HEK293 (cell line): ENCODE data around the gene RFXAP.

Experiments
- CTCF ChIA-PET: fragments of 350-600 bp; formaldehyde crosslinking; extraction: SDS; loops from one replicate; lab custom pipeline; 2021; ENCODE audit warnings: antibody characterized with exemption; lab: Yijun Ruan, JAX
- POLR2A ChIA-PET: fragments of 300-600 bp; formaldehyde crosslinking; extraction: SDS; loops from one replicate; lab custom pipeline; 2020; ENCODE audit warnings: antibody characterized with exemption, inconsistent platforms; lab: Yijun Ruan, JAX
- H3K27ac ChIP-seq: fragments of 200-500 bp; sonication (Bioruptor generic); 2 replicates; pipeline ENCODE4 v1.5.1; 2014; ENCODE audit warnings: low read depth, low read length, control low read depth, inconsistent platforms; ENCODE audit errors: extremely low read depth
- H3K36me3 ChIP-seq, 2 experiments: fragments of 200-500 bp in 1 of 2; sonication (Bioruptor generic) in 1 of 2; 1 replicate in 1 of 2; 2 replicates in 1 of 2; pipeline ENCODE4 v1.5.1; 2014 to 2017; ENCODE audit warnings: inconsistent platforms in 2 of 2, low read length in 2 of 2; ENCODE audit not compliant: control insufficient read depth in 2 of 2, insufficient read depth in 1 of 2
- H3K4me1 ChIP-seq: fragments of 200-500 bp; sonication (Bioruptor generic); 2 replicates; pipeline ENCODE4 v1.5.1; 2014; ENCODE audit warnings: mild to moderate bottlenecking, low read length, inconsistent platforms; ENCODE audit not compliant: control insufficient read depth, insufficient read depth
- H3K4me3 ChIP-seq: 2 replicates; pipeline ENCODE4 v1.5.1; 2011; ENCODE audit warnings: low read depth, mild to moderate bottlenecking, control low read depth, low read length, moderate library complexity
- H3K9me3 ChIP-seq: fragments of 200-500 bp; sonication (Bioruptor generic); 2 replicates; pipeline ENCODE4 v1.5.1; 2014; ENCODE audit warnings: low read depth, low read length, inconsistent platforms; ENCODE audit not compliant: control insufficient read depth, insufficient read depth
- GLIS2 ChIP-seq: fragments of 450-650 bp; formaldehyde crosslinking; IDR thresholded peaks from 2 replicates; pipeline ENCODE4 v1.5.1; 2016; ENCODE audit warnings: missing biosample characterization, missing genetic modification characterization
- IKZF3 ChIP-seq: fragments of 450-650 bp; IDR thresholded peaks from 2 replicates; pipeline ENCODE4 v1.5.0; 2018; ENCODE audit warnings: missing biosample characterization, mild to moderate bottlenecking, missing genetic modification characterization, moderate library complexity
- KLF9 ChIP-seq: fragments of 450-650 bp; formaldehyde crosslinking; IDR thresholded peaks from 2 replicates; pipeline ENCODE4 v1.5.1; 2016; ENCODE audit warnings: missing biosample characterization, missing genetic modification characterization, low read depth
- OSR2 ChIP-seq: fragments of 450-650 bp; formaldehyde crosslinking; IDR thresholded peaks from 2 replicates; pipeline ENCODE4 v1.5.1; 2016; ENCODE audit warnings: missing biosample characterization, missing genetic modification characterization
- SP7 ChIP-seq: fragments of 450-650 bp; formaldehyde crosslinking; IDR thresholded peaks from 2 replicates; pipeline ENCODE4 v1.5.1; 2016; ENCODE audit warnings: missing biosample characterization, missing genetic modification characterization
- ZBTB7A ChIP-seq: fragments of 450-650 bp; formaldehyde crosslinking; IDR thresholded peaks from 2 replicates; pipeline ENCODE4 v1.5.1; 2016; ENCODE audit warnings: low read depth, missing biosample characterization, missing genetic modification characterization
- ZFHX2 ChIP-seq: fragments of 450-650 bp; formaldehyde crosslinking; conservative IDR thresholded peaks from 2 replicates; pipeline ENCODE4 v1.5.1; 2016; ENCODE audit warnings: missing biosample characterization, missing genetic modification characterization
- ZFP69B ChIP-seq: fragments of 450-650 bp; formaldehyde crosslinking; IDR thresholded peaks from 2 replicates; pipeline ENCODE4 v1.5.1; 2016; ENCODE audit warnings: missing biosample characterization, missing genetic modification characterization
- ZNF121 ChIP-seq: fragments of 450-650 bp; formaldehyde crosslinking; IDR thresholded peaks from 2 replicates; pipeline ENCODE4 v1.5.1; 2016; ENCODE audit warnings: missing biosample characterization, missing genetic modification characterization
- ZNF23 ChIP-seq: fragments of 450-650 bp; formaldehyde crosslinking; IDR thresholded peaks from 2 replicates; pipeline ENCODE4 v1.5.1; 2016; ENCODE audit warnings: missing biosample characterization, missing genetic modification characterization, borderline replicate concordance
- ZNF248 ChIP-seq: fragments of 450-650 bp; formaldehyde crosslinking; IDR thresholded peaks from 2 replicates; pipeline ENCODE4 v1.5.1; 2017; ENCODE audit warnings: missing biosample characterization, missing genetic modification characterization
- ZNF404 ChIP-seq: fragments of 450-650 bp; formaldehyde crosslinking; IDR thresholded peaks from 2 replicates; pipeline ENCODE4 v1.5.1; 2017; ENCODE audit warnings: missing biosample characterization, missing genetic modification characterization
- ZNF423 ChIP-seq: fragments of 450-650 bp; formaldehyde crosslinking; IDR thresholded peaks from 2 replicates; pipeline ENCODE4 v1.5.1; 2016; ENCODE audit warnings: missing biosample characterization, missing genetic modification characterization
- ZNF76 ChIP-seq: fragments of 450-650 bp; formaldehyde crosslinking; IDR thresholded peaks from 2 replicates; pipeline ENCODE4; 2016; ENCODE audit warnings: low read depth, missing biosample characterization, missing genetic modification characterization, borderline replicate concordance
- ZNF777 ChIP-seq: fragments of 450-650 bp; formaldehyde crosslinking; IDR thresholded peaks from 2 replicates; pipeline ENCODE4 v1.5.1; 2017; ENCODE audit warnings: missing biosample characterization, missing genetic modification characterization, borderline replicate concordance
- ZNF837 ChIP-seq: fragments of 450-650 bp; formaldehyde crosslinking; IDR thresholded peaks from 2 replicates; pipeline ENCODE4 v1.5.1; 2016; ENCODE audit warnings: missing biosample characterization, missing genetic modification characterization
- TF ChIP-seq, protein P1 (sequence below): fragments of 450-650 bp; formaldehyde crosslinking; IDR thresholded peaks from 2 replicates; pipeline ENCODE4 v1.5.1; 2016; ENCODE audit warnings: missing biosample characterization, missing genetic modification characterization
- TF ChIP-seq, protein P2 (sequence below): fragments of 450-650 bp; formaldehyde crosslinking; IDR thresholded peaks from 2 replicates; pipeline ENCODE4 v1.5.1; 2016; ENCODE audit warnings: missing biosample characterization, missing genetic modification characterization
- TF ChIP-seq, protein P3 (sequence below): fragments of 450-650 bp; formaldehyde crosslinking; IDR thresholded peaks from 2 replicates; pipeline ENCODE4 v1.5.1; 2017; ENCODE audit warnings: missing biosample characterization, missing genetic modification characterization
- TF ChIP-seq, protein P4 (sequence below): fragments of 450-650 bp; formaldehyde crosslinking; IDR thresholded peaks from 2 replicates; pipeline ENCODE4 v1.5.1; 2016; ENCODE audit warnings: missing biosample characterization, missing genetic modification characterization

The RFXAP gene

DNA sequence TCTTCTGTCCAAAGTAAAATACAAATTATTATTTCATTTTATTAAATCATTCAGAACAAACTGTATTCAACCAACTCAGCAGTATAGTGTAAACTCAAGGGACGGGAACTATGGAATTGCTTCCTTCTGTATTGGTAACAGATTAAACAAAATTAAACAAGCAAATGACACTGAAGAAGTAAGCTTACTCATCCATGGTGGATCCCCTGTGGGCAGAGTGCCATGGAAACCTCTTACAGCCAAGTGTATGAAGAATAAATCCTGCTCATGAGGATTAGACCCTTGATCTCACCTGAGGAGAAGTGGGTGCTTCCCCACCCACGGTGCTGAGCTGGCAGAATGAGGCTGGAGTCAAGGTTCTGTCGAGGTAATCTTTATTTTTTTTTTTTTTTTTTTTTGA, 18.0 kb upstream of the RFXAP start:
- Histone ChIP-seq H3K27ac (no peak overlapping the region), H3K4me3 (no peak overlapping the region), H3K4me1 (no peaks in the 10 kb centered on the region), H3K36me3 (no peaks in the 10 kb centered on the region), H3K9me3 (no peaks in the 10 kb centered on the region)
- TF ChIP-seq ZNF777 (tag by site-specific recombination) = no peak
- no peak for TF ChIP-seq ZNF423 (tag by site-specific recombination)
- TF ChIP-seq SP7 (tag by site-specific recombination) = no peak
- no peak for TF ChIP-seq KLF9
- no peak for TF ChIP-seq ZFHX2 (tag by site-specific recombination)
- no peak for TF ChIP-seq GLIS2 (tag by site-specific recombination)
- no peak for TF ChIP-seq OSR2
- no peak for TF ChIP-seq ZNF837
- no peak for TF ChIP-seq ZNF121
- TF ChIP-seq, protein P1, sequence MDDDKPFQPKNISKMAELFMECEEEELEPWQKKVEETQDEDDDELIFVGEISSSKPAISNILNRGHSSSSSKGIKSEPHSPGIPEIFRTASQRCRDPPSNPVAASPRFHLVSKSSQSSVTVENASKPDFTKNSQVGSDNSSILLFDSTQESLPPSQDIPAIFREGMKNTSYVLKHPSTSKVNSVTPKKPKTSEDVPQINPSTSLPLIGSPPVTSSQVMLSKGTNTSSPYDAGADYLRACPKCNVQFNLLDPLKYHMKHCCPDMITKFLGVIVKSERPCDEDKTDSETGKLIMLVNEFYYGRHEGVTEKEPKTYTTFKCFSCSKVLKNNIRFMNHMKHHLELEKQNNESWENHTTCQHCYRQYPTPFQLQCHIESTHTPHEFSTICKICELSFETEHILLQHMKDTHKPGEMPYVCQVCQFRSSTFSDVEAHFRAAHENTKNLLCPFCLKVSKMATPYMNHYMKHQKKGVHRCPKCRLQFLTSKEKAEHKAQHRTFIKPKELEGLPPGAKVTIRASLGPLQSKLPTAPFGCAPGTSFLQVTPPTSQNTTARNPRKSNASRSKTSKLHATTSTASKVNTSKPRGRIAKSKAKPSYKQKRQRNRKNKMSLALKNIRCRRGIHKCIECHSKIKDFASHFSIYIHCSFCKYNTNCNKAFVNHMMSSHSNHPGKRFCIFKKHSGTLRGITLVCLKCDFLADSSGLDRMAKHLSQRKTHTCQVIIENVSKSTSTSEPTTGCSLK (tag by site-specific recombination) = no peak
- TF ChIP-seq ZBTB7A (tag by site-specific recombination) = no peak
- no peak for TF ChIP-seq ZNF76 (tag by site-specific recombination)
- TF ChIP-seq, protein P2, sequence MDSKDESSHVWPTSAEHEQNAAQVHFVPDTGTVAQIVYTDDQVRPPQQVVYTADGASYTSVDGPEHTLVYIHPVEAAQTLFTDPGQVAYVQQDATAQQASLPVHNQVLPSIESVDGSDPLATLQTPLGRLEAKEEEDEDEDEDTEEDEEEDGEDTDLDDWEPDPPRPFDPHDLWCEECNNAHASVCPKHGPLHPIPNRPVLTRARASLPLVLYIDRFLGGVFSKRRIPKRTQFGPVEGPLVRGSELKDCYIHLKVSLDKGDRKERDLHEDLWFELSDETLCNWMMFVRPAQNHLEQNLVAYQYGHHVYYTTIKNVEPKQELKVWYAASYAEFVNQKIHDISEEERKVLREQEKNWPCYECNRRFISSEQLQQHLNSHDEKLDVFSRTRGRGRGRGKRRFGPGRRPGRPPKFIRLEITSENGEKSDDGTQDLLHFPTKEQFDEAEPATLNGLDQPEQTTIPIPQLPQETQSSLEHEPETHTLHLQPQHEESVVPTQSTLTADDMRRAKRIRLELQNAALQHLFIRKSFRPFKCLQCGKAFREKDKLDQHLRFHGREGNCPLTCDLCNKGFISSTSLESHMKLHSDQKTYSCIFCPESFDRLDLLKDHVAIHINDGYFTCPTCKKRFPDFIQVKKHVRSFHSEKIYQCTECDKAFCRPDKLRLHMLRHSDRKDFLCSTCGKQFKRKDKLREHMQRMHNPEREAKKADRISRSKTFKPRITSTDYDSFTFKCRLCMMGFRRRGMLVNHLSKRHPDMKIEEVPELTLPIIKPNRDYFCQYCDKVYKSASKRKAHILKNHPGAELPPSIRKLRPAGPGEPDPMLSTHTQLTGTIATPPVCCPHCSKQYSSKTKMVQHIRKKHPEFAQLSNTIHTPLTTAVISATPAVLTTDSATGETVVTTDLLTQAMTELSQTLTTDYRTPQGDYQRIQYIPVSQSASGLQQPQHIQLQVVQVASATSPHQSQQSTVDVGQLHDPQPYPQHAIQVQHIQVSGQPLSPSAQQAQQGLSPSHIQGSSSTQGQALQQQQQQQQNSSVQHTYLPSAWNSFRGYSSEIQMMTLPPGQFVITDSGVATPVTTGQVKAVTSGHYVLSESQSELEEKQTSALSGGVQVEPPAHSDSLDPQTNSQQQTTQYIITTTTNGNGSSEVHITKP = no peak
- no peak for TF ChIP-seq ZNF23
- TF ChIP-seq IKZF3 (tag by site-specific recombination) = no peak
- TF ChIP-seq ZNF404 (tag by site-specific recombination) = no peak
- TF ChIP-seq, protein P3, sequence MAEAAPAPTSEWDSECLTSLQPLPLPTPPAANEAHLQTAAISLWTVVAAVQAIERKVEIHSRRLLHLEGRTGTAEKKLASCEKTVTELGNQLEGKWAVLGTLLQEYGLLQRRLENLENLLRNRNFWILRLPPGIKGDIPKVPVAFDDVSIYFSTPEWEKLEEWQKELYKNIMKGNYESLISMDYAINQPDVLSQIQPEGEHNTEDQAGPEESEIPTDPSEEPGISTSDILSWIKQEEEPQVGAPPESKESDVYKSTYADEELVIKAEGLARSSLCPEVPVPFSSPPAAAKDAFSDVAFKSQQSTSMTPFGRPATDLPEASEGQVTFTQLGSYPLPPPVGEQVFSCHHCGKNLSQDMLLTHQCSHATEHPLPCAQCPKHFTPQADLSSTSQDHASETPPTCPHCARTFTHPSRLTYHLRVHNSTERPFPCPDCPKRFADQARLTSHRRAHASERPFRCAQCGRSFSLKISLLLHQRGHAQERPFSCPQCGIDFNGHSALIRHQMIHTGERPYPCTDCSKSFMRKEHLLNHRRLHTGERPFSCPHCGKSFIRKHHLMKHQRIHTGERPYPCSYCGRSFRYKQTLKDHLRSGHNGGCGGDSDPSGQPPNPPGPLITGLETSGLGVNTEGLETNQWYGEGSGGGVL = no peak
- TF ChIP-seq, protein P4, sequence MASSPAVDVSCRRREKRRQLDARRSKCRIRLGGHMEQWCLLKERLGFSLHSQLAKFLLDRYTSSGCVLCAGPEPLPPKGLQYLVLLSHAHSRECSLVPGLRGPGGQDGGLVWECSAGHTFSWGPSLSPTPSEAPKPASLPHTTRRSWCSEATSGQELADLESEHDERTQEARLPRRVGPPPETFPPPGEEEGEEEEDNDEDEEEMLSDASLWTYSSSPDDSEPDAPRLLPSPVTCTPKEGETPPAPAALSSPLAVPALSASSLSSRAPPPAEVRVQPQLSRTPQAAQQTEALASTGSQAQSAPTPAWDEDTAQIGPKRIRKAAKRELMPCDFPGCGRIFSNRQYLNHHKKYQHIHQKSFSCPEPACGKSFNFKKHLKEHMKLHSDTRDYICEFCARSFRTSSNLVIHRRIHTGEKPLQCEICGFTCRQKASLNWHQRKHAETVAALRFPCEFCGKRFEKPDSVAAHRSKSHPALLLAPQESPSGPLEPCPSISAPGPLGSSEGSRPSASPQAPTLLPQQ (tag by site-specific recombination) = no peak
- TF ChIP-seq ZNF248 (tag by site-specific recombination) = no peak
- no peak for TF ChIP-seq ZFP69B (tag by site-specific recombination)
- CTCF ChIA-PET = no interaction called here
- POLR2A ChIA-PET = no interaction called here
